Uterus (tissue), 2 donors: Measurements from ENCODE around the gene HAUS5.

Experiments used
- POLR2A ChIP-seq, 2 donors: fragments of 450-650 bp; IDR thresholded peaks; one replicate each; pipeline ENCODE4 v1.6.1; 2016; ENCODE audit warnings: antibody characterized with exemption in 2 of 2, mild to moderate bottlenecking in 1 of 2, moderate library complexity in 1 of 2
- TF ChIP-seq, protein P1 (sequence below), 4 experiments: fragments of 200-600 bp in 2 of 4; fragments of 450-650 bp in 2 of 4; sonication (generic) in 2 of 4; IDR thresholded peaks; one replicate each; pipeline ENCODE4 v1.5.1; 2016 to 2019; ENCODE audit warnings: antibody characterized with exemption in 4 of 4, mild to moderate bottlenecking in 2 of 4, moderate library complexity in 1 of 4

DNA sequence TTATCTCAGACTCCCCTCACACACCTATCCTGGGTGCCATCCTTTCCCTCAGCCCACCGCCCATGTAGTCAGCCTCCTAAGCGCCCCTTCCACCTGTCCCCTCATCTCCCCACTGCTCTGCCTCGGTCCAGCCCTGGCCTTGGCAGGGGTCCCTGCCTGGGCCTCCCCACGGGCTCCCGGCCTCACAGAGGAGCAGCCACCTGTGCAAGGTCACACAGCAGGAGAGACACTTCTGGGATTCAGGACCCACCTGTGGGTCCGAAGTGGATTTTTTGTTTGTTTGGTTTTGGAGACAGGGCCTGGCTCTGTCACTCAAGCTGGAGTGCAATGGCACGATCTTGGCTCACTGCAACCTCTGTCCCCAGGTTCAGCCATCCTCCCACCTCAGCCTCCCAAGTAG is 53.1 kb downstream of the HAUS5 start:
- TF ChIP-seq, protein P1, sequence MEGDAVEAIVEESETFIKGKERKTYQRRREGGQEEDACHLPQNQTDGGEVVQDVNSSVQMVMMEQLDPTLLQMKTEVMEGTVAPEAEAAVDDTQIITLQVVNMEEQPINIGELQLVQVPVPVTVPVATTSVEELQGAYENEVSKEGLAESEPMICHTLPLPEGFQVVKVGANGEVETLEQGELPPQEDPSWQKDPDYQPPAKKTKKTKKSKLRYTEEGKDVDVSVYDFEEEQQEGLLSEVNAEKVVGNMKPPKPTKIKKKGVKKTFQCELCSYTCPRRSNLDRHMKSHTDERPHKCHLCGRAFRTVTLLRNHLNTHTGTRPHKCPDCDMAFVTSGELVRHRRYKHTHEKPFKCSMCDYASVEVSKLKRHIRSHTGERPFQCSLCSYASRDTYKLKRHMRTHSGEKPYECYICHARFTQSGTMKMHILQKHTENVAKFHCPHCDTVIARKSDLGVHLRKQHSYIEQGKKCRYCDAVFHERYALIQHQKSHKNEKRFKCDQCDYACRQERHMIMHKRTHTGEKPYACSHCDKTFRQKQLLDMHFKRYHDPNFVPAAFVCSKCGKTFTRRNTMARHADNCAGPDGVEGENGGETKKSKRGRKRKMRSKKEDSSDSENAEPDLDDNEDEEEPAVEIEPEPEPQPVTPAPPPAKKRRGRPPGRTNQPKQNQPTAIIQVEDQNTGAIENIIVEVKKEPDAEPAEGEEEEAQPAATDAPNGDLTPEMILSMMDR (IDR thresholded peaks at IDR 0.05): no peak
- TF ChIP-seq POLR2A (IDR thresholded peaks at IDR 0.05): no peak
